ENCODE data around the gene SENP7.
A peak's percentile ranks its signal among the peaks of the same experiment; 100 is the strongest.
"Not testable (repeated sequence)": the region's sequence is repeated elsewhere in the genome, so short reads cannot be mapped to it uniquely, and the experiment has no call there.

SENP7 gene, protein sequence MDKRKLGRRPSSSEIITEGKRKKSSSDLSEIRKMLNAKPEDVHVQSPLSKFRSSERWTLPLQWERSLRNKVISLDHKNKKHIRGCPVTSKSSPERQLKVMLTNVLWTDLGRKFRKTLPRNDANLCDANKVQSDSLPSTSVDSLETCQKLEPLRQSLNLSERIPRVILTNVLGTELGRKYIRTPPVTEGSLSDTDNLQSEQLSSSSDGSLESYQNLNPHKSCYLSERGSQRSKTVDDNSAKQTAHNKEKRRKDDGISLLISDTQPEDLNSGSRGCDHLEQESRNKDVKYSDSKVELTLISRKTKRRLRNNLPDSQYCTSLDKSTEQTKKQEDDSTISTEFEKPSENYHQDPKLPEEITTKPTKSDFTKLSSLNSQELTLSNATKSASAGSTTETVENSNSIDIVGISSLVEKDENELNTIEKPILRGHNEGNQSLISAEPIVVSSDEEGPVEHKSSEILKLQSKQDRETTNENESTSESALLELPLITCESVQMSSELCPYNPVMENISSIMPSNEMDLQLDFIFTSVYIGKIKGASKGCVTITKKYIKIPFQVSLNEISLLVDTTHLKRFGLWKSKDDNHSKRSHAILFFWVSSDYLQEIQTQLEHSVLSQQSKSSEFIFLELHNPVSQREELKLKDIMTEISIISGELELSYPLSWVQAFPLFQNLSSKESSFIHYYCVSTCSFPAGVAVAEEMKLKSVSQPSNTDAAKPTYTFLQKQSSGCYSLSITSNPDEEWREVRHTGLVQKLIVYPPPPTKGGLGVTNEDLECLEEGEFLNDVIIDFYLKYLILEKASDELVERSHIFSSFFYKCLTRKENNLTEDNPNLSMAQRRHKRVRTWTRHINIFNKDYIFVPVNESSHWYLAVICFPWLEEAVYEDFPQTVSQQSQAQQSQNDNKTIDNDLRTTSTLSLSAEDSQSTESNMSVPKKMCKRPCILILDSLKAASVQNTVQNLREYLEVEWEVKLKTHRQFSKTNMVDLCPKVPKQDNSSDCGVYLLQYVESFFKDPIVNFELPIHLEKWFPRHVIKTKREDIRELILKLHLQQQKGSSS

DNA sequence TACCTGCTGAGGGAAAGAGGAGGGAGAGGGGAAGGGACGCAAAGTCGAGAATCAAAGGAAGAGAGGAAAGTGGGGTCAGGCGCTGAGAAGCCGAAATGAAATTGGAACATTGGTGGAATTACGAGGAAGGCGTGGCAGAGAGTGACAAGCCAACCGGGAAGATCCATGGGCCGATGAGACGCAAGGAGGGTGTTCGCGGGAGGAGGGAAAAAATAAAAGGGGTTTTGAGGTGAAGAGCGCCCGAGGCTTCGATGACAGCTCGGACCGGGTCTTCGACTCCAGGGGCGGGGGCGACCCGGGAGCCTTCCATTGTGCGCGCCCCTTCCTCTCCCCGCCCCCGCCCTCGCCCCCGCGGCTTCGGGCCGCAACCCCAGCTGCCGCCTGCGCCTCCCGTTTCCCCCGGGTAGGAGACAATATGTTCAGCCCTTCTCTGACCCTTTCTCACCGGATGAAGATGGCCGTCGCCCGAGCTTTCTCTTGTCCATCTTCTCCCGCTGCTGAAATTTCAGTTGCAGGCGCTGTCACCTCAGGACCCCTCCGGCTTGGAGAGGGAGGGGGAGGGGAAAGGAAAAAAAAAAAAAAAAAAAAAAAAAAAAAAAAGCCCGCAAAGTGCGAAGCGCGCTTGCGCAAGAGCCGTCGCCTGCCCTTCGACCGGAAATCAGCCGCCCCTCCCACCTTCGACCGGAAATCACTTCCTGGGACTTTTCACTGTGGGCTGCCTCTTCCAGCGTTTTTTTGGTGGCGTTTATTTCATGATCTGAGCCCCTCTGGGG is at the start of gene SENP7:
Gene SENP7 (minus strand): TSS at position 567 of the 773 bp plus-strand sequence. CDS start 82 bp downstream, at position 485.
- peak; percentile 75 for DNase-seq

DNA sequence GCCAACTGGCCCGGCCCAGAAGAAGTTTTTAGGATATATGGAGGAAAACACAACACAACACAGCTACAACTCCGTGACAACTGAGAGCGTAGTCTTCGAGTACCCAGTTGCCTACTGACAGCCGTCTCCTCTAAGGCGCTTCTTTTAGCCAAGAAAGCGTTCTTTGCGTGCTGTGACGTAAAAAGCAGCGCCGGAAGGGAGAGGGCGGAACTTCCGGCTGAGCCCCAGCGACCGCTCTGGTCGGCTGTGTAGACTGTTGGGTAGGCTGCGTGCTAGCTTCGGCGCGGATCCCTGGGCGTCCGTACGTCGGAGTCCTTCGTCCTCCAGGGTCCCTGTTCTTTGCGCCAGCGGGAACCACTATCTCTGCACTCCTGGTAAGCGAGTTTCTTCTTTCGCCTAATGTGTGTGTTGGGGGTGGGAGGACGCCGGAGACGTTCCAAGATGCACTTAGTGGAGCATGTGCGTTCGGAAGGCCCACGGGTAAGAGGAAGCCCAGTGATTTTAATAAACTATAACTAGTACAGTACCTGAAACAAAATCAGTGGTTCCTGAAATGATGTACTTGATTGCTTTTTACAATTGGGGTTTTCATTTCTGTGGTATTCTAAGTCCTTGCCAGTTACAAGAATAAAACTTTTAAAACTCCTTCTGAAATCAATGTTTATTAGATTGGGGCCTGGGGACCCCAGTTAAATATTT is 48.8 kb upstream of the SENP7 start, which contains the start of gene TRMT10C:
Gene TRMT10C (plus strand): TSS at position 239 of the 699 bp plus-strand sequence. CDS start 2,914 bp downstream, outside the sequence.
- DNase-seq = peak; percentile 95

DNA sequence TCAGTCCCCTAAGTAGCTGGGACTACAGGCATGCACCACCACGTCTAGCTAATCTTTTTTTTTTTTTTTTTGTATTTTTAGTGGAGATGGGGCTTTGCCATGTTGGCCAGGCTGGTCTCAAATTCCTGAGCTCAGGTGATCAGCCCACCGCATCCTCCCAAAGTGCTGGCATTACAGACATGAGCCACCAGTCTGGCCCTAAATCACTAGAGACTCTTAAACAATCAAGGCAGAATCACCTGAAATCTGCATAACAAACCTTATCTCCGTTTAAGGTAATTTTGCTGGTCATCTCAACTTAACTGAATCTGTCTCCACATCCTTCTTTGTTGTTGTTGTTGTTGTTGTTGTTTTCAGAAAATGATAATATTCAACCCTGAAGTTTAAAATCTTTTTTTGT is 43.1 kb upstream of the SENP7 start:
- DNase-seq = no peak

DNA sequence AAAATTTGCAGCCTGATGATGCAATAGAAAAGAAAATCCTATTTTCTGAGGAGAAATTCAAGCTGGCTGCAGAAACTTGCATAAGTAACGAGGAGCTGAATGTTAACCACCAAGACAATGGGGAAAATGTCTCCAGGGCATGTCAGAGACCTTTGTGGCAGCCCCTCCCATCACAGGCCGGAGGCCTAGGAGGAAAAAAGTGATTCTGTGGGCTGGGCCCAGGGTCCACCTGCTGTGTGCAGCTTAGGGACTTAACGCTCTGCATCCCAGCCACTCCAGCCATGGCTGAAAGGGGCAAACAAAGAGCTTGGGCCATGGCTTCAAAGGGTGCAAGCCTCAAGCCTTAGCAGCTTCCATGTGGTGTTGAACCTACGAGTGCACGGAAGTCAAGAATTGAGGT is 40.4 kb upstream of the SENP7 start:
- not testable (repeated sequence) for DNase-seq

DNA sequence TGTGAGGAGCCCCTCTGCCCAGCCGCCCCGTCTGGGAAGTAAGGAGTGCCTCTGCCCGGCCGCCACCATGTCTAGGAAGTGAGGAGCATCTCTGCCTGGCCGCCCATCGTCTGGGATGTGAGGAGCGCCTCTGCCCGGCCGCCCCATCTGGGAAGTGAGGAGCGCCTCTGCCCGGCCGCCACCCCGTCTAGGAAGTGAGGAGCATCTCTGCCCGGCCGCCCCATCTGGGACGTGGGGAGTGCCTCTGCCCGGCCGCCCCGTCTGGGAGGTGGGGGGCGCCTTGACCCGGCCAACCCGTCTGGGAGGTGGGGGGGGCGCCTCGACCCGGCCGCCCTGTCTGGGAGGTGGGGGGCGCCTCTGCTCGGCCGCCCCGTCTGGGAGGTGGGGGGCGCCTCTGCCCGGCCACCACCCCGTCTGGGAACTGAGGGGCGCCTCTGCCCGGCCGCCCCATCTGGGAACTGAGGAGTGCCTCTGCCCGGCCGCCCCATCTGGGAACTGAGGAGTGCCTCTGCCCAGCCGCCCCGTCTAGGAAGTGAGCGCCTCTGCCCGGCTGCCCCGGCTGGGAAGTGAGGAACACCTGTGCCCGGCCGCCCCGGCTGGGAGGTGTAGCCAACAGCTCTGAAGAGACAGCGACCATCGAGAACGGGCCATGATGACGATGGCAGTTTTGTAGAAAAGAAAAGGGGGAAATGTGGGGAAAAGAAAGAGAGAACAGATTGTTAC is 38.5 kb upstream of the SENP7 start:
- DNase-seq = not testable (repeated sequence)

DNA sequence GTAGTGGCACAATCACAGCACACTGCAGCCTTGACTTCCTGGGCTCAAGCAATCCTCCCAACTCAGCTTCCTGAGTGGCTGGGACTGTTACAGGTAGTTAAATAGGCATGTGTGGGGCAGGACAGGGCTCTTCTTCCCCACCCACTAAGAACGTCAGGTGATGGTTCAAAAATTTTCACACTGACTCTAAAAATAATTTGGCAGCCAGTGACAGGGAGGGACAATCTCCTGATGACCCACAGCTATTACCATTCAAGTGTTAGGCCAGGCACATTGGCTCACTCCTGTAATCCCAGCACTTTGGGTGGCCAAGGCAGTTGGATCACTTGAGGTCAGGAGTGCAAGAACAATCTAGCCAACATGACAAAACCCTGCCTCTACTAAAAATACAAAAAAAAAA is 36.5 kb upstream of the SENP7 start:
- DNase-seq = no peak

DNA sequence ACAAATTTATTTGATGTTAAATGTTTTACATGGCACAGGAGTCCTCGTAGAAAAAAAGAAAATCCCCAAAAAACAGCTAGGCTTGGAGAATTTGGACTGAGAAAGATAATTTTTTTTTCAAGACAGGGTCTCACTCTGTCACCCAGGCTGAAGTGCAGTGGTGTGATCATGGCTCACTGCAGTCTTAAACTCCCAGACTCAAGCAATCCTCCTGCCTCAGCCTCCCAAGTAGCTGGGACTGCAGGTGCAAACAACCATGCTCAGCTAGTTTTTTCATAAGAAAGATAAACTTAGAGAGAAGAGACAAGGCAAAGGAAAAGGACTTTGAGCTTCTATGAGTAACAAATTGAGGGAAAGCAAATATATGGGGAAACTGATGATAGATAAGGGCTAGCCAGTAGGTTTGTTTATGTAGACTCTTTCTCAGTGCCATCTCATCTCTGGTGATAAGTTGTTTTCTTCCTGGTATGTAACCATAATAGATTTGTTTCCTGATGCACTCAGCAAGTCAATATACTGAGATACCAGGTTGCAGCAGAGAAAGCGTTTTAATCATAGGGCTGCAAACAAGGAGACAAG is 35.6 kb upstream of the SENP7 start:
- no peak for DNase-seq

DNA sequence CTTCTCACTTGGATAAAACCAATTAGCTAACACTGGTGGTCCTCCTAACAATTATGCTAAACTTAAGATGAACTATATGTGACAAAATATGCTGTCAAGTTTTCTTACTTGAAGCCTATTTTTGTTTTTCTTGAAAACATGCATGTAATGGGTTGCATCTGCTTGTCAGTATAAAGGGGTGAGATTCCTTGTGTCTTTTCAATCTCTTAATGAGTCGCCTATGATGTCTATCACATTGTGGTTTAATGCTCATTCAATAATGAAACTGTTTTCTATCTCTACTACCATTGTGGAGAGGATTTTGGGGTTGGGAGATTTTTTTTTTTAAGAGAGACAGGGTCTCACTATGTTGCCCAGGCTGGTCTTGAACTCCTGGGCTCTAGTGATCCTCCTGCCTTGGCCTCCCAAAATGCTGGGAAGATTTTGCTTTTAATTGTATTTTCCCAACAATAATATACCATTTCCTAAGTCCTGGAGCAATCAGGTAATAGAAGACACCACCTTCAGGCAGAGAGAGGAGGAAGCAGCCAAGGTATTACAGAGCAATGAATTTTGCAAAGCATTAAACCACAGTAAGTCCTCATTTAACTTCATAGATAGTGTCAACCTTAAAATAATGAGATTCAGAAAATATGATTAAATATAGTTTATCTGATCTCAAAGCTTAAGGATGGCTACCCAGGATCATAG is 31.3 kb upstream of the SENP7 start:
- DNase-seq = peak; percentile 17

DNA sequence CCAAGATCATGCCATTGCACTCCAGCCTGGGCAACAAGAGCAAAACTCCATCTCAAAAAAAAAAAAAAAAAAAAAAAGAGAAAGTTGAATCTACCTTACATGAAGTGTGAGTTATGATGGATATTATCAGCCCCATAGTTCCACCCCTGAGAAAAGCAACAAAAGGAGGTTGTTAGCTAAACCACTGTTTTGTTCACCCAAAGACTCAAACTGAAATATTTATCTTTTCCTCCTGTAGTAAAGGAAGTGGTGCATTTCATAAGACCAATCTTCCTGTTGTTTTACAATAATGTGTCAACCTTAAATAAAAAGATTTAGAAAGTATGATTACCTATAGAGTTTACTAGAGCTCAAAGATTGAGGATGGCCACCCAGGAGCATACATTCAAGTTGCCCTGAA is 29.9 kb upstream of the SENP7 start:
- peak; percentile 61 for DNase-seq

DNA sequence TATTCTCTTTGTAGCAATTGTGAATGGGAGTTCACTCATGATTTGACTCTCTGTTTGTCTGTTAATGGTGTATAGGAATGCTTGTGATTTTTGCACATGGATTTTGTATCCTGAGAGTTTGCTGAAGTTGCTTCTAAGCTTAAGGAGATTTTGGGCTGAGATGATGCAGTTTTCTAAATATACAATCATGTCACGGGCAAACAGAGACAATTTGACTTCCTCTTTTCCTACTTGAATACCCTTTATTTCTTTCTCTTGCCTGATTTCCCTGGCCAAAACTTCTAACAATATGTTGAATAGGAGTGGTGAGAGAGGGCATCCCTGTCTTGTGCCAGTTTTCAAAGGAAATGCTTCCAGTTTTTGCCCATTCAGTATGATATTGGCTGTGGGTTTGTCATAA is 23.9 kb upstream of the SENP7 start:
- DNase-seq = not testable (repeated sequence)

DNA sequence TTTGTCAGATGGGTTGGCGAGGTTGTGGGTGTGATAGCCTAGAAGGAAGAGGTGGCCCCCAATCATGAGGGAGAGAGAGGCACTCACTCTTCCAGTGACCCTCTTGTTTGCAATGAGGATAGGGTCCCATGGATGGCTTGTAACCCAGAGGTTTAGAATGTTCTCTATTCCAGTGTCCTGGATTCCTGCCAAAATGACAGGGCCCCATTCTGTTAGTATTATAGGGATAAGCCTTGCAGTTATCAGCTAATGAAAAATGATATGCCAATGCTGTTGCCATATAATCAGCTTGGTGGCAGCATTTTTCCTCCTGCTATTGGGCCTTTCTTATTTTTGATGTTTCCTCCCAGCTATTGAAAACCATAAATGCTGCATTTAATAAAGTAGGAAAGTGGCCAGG is 23.3 kb upstream of the SENP7 start:
- DNase-seq = no peak

DNA sequence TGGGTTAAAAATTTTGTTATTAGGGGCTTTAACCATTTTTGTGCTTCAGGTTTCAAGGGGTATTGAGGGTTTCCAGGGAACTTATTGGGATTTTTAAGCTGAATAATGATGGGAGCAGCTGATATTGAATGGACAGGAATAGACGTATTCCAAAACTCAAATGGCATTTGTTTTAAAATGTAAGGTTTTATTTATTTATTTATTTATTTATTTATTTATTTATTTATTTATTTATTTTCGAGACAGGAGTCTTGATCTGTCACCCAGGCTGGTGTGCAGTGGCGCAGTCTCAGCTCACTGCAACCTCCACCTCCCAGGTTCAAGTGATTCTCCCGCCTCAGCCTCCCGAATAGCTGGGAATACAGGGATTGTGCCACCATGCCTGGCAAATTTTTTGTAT is 22.2 kb upstream of the SENP7 start:
- DNase-seq = no peak

DNA sequence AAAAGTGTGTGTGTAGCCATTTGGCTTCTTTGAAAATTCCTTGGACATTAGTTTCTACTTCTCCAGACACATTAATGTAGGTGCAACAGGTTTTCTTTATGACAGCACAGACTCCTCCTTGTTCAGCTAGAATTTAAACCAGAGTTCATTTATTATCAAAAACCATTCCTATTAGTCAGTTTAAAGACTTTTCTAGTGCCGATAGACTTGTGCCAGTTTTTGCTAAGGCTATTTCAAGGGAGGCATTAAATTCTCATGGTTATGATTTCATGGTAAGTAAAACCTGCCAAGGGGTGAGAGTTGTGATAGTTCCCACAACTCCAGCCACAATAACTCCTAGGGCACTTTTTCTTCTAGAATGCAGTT is 20.6 kb upstream of the SENP7 start:
- no peak for DNase-seq

DNA sequence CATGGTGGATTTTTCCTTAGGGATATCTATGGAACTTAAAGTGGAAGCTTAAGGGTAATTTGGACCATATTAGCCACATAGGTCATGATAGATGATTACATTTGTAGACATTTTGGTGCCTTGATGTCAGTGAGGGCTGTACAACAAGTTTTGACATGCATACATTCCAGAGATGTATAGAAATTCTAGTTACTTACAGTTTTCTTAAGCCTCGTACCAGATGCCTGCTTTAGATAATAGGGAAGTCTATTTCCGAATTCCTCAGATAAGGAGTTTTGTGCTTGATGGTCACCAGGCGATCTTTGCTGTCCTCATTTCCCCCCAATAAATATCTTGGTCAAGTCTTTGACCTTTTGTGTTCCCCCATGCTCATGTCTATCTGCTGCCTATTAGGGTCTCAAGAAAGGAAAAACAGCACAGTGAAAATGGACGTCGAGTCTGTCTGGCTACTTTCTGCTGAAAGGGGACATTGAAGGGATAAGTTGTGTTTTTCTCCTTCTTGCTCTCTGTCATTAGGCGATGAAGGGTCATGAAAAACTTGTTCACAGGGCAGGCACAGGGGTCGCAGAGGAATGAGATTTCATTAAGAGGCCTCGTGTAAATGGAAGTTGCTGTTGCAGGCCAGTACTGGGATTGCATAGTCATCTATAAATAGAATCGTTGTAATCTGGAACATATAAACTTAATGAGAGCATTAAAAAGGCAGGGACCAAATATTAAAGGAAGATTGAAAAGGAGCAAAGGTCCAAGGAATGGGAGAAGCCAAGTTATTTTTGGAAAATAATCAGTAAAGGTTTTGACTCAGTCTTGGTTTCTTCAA is 20.0 kb upstream of the SENP7 start:
- DNase-seq = no peak

DNA sequence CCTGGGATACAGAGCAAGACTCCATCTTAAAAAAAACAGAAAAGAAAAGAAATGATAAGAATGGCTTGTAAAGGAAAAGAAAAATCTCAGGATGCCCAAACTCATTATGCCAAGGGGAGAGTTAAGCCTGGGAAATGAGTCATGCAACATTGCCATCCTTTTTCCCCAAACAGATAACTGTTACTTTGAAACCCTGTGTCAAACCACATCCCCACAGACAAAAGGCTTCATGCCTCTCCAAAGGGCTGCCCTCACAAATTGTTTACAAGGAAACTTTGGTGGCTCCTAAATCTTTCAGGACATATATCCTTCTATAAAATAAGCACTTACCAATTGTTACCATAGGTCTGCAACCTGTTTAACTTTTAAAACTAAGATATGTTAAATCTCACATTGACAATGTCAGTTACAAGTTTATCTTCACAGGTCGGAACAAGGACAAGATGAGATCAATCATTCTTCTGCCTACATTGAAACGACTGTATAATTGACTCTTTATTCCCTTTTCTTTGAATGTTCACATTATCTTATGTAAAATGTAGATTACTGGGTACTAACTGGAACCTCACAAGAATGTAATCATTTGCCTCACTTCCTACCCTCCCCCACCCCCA is 18.6 kb upstream of the SENP7 start:
- peak; percentile 46 for DNase-seq

DNA sequence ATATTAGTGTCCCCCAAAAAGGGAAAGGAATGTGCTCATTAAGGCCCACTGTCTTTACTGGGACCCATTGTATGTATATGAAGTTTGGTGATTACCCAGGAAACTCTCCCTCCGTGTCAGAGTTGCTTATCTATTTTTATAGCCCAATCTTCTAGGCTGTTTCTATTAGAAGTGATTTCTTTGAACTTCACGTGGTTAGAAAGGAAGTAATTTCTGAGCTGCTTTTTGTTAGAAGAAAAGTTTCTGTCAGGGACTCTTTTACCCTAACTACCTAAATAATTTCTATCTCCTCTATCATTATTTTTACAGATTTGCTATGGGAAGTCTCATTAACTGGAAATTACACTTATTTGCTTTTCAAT is 17.7 kb upstream of the SENP7 start:
- no peak for DNase-seq

DNA sequence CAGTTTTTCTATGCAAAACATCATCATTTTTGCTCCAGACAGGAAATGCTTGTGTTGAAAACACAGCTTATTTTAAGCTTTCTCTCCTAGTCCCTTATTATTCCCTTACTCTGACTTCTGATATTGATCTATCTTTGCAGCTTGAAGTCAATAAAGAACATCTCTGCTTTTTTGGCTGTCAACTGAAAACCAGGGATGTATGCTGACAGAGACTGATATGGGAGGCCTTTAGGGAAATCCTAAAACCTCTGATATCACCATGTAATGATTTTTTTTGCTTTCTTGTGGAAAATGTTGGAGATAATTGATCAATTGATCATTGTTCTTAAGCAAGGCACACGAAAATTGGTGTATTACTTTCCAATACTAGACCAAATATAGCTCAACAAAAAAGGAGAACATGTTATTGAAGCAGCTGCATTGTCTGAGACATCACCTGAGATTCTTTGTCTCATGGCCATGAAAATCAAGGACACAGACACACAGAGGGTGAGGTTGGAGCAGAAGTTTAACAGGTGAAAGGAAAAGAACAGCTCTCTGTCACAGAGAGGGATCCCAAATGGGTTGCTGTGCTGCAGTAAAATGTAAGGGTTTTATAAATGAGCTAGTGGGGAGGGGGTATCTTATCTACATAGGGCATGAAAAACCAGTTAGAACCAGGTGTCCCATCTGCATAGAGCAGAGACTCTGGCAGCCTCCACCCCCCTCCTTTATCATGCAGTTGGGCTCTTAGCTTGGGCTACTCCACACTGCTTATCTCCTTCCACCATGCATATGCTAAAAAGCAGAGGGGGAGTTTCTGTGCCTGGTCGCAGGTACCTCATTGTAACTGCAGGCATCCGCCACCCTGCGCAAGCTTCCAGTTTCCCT is 17.0 kb upstream of the SENP7 start:
- no peak for DNase-seq

DNA sequence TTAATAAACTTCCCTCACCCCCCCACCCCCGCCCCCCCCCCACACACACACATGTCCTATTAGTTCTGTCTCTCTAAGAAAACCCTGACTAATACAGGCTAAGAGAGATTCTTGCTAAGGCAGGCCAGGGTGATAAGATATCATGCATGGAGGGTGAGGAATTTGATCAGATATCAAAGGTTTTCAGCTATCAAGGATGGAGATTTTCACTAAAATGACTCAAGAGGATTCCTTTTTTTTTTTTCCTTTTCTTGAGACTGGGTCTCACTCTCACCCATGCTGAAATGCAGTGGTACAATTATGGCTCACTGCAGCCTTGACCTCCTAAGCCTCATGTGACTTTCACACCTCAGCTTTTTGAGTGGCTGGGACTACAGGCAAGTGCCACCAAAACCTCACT is 14.9 kb upstream of the SENP7 start:
- DNase-seq = no peak
